Astrocyte of the cerebellum (primary cell): ENCODE data around the gene CGNL1.

Source experiments
- DNase-seq: peaks from one replicate; pipeline ENCODE4 v3.0.0-alpha.2; 2011; ENCODE audit warnings: low read depth
- H3K4me3 ChIP-seq: 2 replicates; pipeline ENCODE4 v1.5.1; 2011; ENCODE audit warnings: mild to moderate bottlenecking, low read depth, low read length, moderate library complexity
- CTCF ChIP-seq: IDR thresholded peaks from 2 replicates; pipeline ENCODE4 v1.5.1; 2012; ENCODE audit warnings: low read length, low read depth, moderate library complexity, mild to moderate bottlenecking; ENCODE audit errors: missing control alignments
- in situ Hi-C: cut with HindIII; loops from 2 replicates; pipeline ENCODE4 v1.10.0; 2017; ENCODE audit warnings: low sequenced_read_pairs

Gene CGNL1

GRCh38 chr15:57410373-57410772 lies 34.1 kb downstream of the CGNL1 start:
- no peak for TF ChIP-seq CTCF
- H3K4me3 ChIP-seq: no peak overlapping the region
- in situ Hi-C loops: no loop called here
- no peak for DNase-seq

DNA sequence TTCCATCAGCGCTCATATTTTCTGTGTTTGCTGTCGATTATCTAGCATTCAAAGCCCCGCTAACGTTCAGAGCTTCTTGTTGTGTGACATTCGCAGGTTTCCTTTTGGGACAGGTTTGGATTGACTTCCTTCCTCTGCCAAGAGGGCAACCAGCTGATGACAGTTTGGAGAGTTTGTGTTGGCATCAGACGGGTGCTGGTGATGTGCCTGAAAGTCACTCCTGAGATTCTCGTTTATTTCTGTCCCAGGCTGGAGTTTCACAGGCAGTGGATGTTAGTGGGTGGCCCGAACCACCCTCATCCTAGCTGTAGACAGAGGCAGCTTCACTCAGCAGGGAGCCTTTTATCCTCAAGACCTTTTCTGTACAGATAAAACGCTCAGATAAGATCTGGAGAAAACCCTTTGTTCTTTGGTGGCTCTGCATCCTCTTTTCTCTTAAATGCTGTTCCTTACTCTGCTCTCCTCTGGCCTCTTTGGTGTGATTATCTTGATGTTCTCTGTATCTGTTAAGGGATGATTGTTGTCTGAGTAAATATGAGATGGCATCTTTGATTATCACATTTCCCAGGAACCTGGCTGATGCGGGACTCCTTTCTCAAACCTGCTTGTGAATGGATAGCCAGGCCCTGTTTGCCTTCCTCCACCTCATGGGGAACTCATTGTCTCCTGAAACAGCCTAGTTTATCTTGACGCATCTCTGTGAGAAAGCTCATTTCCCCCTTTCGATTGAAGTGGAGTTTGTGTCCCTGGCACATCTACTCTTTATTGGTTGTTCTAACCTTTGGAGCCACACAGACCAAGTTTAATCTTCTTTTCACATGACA lies 35.9 kb downstream of the CGNL1 start:
- no peak for TF ChIP-seq CTCF
- in situ Hi-C loops: no loop called here
- H3K4me3 ChIP-seq: no peak overlapping the region
- DNase-seq: no peak

DNA sequence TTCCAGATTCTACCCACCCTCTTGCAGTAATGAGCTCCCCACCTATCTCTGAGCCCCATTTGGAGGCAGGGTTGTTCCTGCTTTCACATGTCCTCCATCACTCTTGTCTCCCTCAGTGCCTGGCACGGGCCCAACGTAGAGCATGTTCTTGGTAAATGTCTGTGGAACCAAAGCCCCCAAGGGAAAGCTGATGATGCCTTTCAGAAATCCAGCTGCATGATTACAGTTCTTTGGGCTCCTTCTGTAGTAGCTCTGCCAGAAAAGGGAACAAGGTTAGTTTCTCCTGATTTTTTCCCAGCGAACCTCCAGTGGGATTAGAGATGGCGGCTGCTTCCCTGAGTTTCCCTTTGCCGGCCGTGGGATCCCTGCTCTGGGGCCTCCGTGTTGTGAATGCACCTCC lies 39.3 kb downstream of the CGNL1 start:
- in situ Hi-C loops: no loop called here
- H3K4me3 ChIP-seq: no peak overlapping the region
- no peak for DNase-seq
- TF ChIP-seq CTCF: no peak

DNA sequence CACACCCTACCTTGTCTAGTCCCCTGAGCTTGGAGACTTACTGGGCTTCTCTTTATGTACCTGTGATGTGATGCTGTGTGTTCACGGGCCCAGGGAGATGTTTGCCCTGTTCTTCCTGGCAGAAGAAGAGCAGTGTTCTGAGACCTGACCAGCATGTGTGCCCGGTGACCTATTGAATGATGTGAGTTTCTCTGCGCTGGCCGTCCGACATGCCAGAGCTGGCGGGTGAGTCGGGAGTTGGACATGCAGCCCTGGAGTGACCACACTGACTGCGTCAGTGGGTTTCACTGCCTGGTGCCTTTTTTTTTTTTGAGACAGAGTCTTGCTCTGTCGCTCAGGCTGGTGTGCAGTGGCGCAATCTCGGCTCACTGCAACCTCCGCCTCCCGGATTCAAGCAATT lies 42.3 kb downstream of the CGNL1 start:
- no peak for DNase-seq
- in situ Hi-C loops: no loop called here
- no peak for TF ChIP-seq CTCF

DNA sequence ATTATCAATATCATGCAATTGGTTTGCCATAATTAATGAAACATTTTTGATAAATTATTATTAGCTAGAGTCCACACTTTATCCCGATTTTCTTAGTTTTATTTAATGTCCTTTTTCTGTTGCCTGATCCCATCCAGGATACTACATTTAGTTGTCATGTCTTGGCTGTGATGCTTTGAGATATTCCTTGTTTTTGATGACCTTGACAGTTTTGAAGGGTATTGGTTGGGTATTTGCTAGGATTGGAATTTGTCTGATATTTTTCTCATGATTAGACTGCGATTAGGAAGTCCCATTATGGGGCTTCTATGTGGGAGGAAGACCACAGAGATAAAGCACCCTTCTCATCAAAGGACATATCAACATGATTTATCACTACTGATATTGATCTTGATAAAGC lies 43.0 kb downstream of the CGNL1 start:
- no peak for TF ChIP-seq CTCF
- in situ Hi-C loops: no loop called here
- no peak overlapping the region for H3K4me3 ChIP-seq
- DNase-seq: no peak

More for the DNA sequence above, 42.3 kb downstream of the CGNL1 start:
- no peak overlapping the region for H3K4me3 ChIP-seq

DNA sequence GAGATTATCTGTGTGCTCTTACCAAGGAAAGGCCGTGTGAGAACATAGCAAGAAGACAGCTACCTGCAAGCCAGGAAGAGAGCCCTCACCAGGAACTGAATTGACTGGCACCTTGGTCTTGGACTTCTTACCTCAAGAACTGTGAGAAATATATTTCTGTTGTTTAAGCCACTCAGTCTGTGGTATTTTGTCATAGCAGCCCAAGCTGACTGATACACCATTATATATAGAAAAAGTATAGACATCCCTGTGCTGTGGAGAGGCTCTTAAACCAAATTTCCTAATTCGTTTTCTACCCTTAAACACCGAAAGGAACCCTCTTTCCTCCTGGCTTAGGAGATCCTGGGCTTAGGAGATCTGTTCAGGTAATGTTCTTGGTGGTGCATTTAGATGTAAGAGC lies 44.8 kb downstream of the CGNL1 start:
- no peak overlapping the region for H3K4me3 ChIP-seq
- no peak for DNase-seq
- in situ Hi-C loops: no loop called here
- TF ChIP-seq CTCF: no peak
